Stimulated activated CD8-positive, alpha-beta memory T cell treated with anti-CD3 and anti-CD28 coated beads, Interleukin-4, amount 100 ng/mL, for 1 hour (primary cell): ENCODE measurements around the gene SALL2.
"Not testable (repeated sequence)": the region's sequence is repeated elsewhere in the genome, so short reads cannot be mapped to it uniquely, and the experiment has no call there.

Source experiments
- DNase-seq, 2 donors: peaks; one replicate each; pipeline ENCODE4 v3.0.0-alpha.2; 2020; ENCODE audit warnings: low read depth in 2 of 2, low spot score in 1 of 2

SALL2 gene

GRCh38 chr14:21525962-21526671 lies at the start of gene SALL2:
SALL2 (minus strand) TSS chr14:21526346; CDS start chr14:21526127, 219 bp downstream.
- DNase-seq = peak; percentile 14 to 30

GRCh38 chr14:21575661-21576060 lies 49.5 kb upstream of the SALL2 start:
- no peak for DNase-seq

GRCh38 chr14:21572604-21573003 lies 46.5 kb upstream of the SALL2 start:
- no peak for DNase-seq

GRCh38 chr14:21558703-21559170 lies 32.6 kb upstream of the SALL2 start:
- no peak for DNase-seq

- DNase-seq = peak; percentile 38 to 55
Measured at GRCh38 chr14:21557084-21557901, 31.1 kb upstream of the SALL2 start.

GRCh38 chr14:21556378-21557083 lies 30.4 kb upstream of the SALL2 start:
- no peak for DNase-seq

GRCh38 chr14:21553266-21553665 lies 27.1 kb upstream of the SALL2 start:
- no peak for DNase-seq

- not testable (repeated sequence) for DNase-seq
Measured at GRCh38 chr14:21544588-21544987, 18.4 kb upstream of the SALL2 start.

GRCh38 chr14:21543963-21544362 lies 17.8 kb upstream of the SALL2 start:
- DNase-seq = no peak

- DNase-seq = no peak
Measured at GRCh38 chr14:21543521-21543960, 17.4 kb upstream of the SALL2 start.

GRCh38 chr14:21541413-21542074 lies 15.4 kb upstream of the SALL2 start:
- DNase-seq = no peak

GRCh38 chr14:21539189-21539940 lies 13.2 kb upstream of the SALL2 start:
- no peak for DNase-seq

- DNase-seq = no peak
Measured at GRCh38 chr14:21537090-21537424, 10.9 kb upstream of the SALL2 start.

- DNase-seq = no peak
Measured at GRCh38 chr14:21536418-21537089, 10.4 kb upstream of the SALL2 start.

GRCh38 chr14:21535545-21536417 lies 9.6 kb upstream of the SALL2 start:
- DNase-seq = no peak

- DNase-seq = no peak
Measured at GRCh38 chr14:21534576-21534975, 8.4 kb upstream of the SALL2 start.

GRCh38 chr14:21533294-21533693 lies 7.1 kb upstream of the SALL2 start:
- DNase-seq = no peak

GRCh38 chr14:21529515-21529914 lies 3.4 kb upstream of the SALL2 start:
- no peak for DNase-seq
